ENCODE measurements around the gene CREG1. TPM values are rescaled to one million over a fixed set of nuclear protein-coding genes. Genes with fewer than 3 reads are reported as not detected.
A peak's percentile ranks its signal among the peaks of the same experiment; 100 is the strongest.
"Not testable (repeated sequence)": the region's sequence is repeated elsewhere in the genome, so short reads cannot be mapped to it uniquely, and the experiment has no call there.

The CREG1 gene
- total RNA-seq, result 45.4 TPM

GRCh38 chr1:167553136-167554027 is at the start of gene CREG1:
Gene CREG1, minus strand, starts transcription at chr1:167553762.
- peak; percentile 91 for DNase-seq

- DNase-seq, result no peak
Measured at GRCh38 chr1:167602840-167603239, 49.3 kb upstream of the CREG1 start.

- DNase-seq, result peak; percentile 15
Measured at GRCh38 chr1:167601442-167602383, 48.2 kb upstream of the CREG1 start.

GRCh38 chr1:167599957-167600581 is 46.5 kb upstream of the CREG1 start:
- DNase-seq, result no peak

GRCh38 chr1:167594822-167595221 is 41.3 kb upstream of the CREG1 start:
- no peak for DNase-seq

DNA sequence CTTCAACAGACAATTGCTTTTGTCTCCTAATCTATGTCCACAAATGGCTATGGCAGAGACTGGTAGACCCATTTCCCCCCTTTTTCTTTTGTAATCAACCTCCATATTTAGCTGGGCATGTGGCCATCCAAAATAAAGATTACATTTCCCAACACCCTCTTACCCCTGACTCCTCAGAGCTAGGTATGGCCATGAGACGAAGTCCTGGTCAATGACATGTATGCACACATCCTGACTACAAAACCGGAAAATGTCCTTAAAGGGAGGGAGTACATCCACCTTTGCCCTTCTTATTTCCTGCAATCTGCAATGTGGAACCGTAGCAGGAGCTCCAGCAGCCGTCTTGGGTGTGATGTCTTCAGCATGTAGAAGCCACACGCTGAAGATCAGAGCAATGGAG is 40.3 kb upstream of the CREG1 start:
- no peak for DNase-seq

DNA sequence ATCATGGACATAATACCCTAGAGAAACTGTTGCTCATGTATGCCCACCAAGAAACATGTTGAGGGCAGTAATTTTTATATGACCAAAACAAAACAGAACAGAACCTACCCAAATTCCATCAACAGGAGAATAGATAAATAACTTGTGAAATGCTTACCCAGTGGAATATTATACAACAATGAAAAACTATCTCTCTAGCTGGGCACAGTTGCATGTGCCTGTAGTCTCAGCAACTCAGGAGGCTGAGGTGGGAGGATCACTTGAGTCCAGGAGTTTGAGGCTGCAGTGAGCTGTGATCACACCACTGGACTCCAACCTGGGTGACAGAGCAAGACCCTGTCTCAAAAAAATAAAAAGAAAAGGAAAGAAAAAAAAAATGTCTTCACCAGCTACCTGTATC is 38.9 kb upstream of the CREG1 start:
- DNase-seq, result no peak

GRCh38 chr1:167588361-167588760 is 34.8 kb upstream of the CREG1 start:
- DNase-seq, result no peak

GRCh38 chr1:167587872-167588271 is 34.3 kb upstream of the CREG1 start:
- DNase-seq, result no peak

- no peak for DNase-seq
Measured at GRCh38 chr1:167587342-167587741, 33.8 kb upstream of the CREG1 start.

GRCh38 chr1:167584581-167584980 is 31.0 kb upstream of the CREG1 start:
- DNase-seq, result no peak

- DNase-seq, result no peak
Measured at GRCh38 chr1:167582722-167583121, 29.2 kb upstream of the CREG1 start.

DNA sequence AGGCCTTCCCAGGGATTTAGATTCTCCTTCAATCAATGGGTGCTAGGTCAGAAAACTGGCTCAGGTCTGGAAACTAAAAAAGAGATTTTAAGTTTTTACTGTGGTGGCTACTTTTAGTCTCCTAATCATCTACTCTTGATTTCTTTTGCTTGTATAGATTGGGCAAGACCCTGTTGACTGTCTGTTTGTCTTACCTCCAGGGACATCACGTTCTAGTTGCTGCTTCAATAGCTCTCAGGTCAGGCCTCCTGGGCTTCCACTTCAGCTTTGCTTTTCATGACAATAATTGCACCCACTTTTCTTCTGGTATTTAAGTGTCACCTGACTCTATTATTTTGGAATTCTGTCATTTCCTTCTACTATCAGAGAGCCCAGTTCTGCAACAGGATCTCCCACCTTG is 28.5 kb upstream of the CREG1 start:
- no peak for DNase-seq

- DNase-seq, result no peak
Measured at GRCh38 chr1:167579986-167580385, 26.4 kb upstream of the CREG1 start.

DNA sequence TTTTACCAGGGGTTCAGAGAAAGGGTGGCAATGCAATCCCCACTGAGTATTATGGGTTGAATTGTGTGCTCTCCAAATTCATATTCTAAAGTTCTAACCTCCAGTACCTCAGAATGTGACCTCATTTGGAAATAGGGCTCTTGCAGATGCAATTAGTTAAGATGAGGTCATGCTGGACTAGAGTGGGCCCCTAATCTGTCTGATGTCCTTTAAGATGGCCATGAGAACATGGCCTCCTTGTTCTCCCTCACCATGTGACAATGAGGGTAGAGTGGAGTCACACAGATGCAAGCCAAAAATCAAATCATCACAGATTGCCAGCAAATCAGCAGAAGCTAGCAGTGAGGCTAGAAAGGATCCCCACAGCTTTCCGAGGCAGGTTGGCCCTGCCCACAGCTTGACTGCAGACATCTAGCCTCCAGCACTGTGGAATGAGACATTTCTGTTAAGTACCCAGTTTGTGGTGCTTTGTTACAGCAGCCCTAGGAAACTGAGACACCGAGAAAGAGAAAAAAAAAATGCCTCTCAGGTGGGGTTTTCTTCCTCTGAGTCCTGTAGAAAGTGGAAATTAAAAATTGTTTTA is 25.5 kb upstream of the CREG1 start:
- DNase-seq, result no peak

DNA sequence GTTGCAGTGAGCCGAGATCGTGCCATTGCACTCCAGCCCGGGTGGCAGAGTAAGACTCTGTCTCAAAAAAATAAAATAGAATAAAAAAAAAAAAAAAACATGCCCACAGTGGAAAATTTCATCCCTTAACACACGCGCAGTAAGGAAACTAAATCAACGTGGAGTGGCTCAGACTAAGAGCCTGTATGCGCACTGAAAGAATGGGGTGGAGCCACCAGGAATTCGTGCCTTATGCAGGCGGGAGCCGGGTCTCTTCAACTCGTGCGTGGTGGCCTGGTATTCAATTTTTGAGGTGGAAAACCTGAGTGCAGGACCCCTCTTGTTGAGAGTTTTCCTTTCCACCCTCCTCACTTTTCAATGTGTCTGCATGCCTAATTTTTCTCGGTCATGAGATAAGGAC is 22.1 kb upstream of the CREG1 start:
- no peak for DNase-seq

DNA sequence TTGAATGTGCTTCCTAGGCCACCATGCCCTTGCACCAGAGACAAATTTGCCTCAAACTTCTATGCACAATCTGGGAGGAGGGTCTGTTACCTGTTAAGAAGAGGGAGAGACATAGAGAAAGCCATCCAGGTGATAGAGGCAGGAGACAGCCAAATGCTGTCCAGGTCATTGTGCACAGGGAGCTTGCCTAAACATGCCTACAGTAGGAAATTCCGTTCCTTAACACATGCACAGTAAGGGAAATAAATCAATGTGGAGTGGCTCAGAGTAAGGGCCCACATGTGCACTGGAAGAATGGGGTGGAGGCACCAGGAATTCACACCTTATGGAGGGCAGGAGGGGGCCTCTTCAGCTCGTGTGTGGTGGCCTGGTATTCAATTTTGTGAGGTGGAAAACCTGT is 19.5 kb upstream of the CREG1 start:
- DNase-seq, result no peak

DNA sequence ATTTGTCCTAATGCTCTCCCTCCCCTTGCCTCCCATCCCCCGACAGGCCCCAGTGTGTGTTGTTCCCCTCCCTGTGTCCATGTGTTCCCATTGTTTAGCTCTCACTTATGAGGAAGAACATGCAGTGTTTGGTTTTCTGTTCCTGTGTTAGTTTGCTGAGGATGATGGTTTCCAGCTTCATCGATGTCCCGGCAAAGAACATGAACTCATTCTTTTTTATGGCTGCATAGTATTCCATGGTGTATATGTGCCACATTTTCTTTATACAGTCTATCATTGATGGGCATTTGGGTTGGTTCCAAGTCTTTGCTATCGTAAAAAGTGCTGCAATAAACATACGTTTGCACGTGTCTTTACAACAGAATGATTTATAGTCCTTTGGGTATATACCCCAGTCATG is 17.1 kb upstream of the CREG1 start:
- not testable (repeated sequence) for DNase-seq

- no peak for DNase-seq
Measured at GRCh38 chr1:167567663-167568062, 14.1 kb upstream of the CREG1 start.

- DNase-seq, result no peak
Measured at GRCh38 chr1:167566766-167567165, 13.2 kb upstream of the CREG1 start.

DNA sequence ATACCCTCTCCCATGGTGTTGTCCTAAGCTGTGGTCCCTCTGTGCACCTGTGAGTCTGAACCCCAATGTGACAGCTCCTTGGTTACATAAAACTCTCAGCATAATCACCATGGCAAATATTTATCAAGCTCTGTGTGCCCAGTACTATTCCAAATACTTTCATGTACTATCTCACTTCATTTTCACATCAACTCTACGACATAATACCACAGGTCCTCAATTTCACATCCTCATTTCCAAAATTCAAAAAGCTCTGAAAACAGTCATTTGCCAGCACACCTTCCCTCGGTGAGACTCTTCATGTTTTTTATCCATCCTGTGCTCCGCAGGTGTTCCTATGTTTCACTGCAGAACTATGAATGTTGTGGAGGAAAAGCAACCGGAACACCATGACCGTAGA is 12.4 kb upstream of the CREG1 start:
- no peak for DNase-seq

DNA sequence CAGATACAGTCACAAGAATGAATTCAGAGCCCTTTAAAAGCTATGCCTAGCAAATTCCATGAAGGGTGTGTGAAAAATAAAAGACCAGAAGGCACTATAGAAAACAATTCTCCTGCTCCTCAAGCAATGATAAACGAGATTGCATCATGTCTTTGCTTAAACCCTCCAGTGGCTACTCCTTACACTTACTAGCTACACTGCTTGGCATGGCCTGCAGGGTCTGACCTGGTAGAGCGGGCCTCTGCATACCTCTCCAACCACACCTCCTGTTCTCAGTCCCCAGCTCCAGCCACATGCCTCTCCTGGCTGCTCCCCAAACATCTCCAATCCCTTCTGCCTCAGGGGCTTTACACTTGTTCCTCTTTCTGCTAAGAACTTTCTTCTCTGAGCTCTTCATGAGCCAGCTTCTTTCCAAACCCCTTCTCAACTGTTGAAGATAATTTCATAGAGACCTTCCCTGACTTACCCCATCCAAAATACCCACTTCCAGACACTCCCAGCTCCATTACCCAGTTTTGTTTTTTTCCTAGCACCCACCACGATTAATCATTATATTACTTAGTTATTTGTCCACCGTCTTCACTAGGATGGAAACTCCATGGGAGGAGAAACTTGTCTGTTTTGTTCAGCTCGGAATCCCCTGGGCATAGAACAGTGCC is 11.2 kb upstream of the CREG1 start:
- no peak for DNase-seq
